Measurements from ENCODE around the gene ERBB4. TPM values are rescaled to one million over a fixed set of nuclear protein-coding genes. Genes with fewer than 3 reads are reported as not detected.

Gene ERBB4
- total RNA-seq, 1 experiment from 2014 or later = 0.15 TPM

DNA sequence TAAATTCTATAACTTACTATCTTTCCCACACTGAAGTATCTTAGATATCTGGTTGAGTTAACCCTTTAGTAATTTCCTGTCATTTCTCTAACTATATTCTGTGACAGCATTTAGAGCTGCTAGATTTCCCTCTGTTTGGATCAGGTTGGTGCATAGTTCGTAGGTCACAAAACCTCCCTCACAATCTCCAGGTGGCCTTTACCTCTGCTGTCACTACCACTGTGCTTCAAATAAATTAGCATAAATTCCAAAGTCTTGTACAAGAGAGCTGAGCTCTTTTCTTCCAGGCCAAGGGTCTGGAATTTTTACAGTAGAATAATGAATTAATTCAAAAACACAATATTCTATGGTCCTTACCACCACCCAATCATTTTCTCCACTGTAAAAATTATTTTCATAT, 739.7 kb downstream of the ERBB4 start:
- ChIA-PET POLR2A (no interaction called here), CTCF (no interaction called here)
- H3K36me3 ChIP-seq (ENCODE audit: control insufficient read depth, insufficient read depth, low read length) = no peaks in the 10 kb centered on the region
- intact Hi-C loops (cut with micrococcal nuclease; ENCODE audit: unreplicated experiment) (no loop called here), in situ Hi-C loops (cut with HindIII; ENCODE audit: low pct_unique_long_range_greater_than_20kb, low sequenced_read_pairs) (no loop called here)
- DNase-seq (ENCODE audit: low read depth, low spot score) (no peak), ATAC-seq (no peak)
- no peaks in the 10 kb centered on the region for H3K27me3 ChIP-seq (ENCODE audit: control insufficient read depth, insufficient read depth, low read length)
- H3K27ac ChIP-seq (ENCODE audit: low read length) = no peak overlapping the region
- H3K4me1 ChIP-seq (ENCODE audit: control insufficient read depth, insufficient read depth, low read length) = no peaks in the 10 kb centered on the region
- BruUV-seq (replicated peaks) = no TSS peak
- no peak for TF ChIP-seq POLR2AphosphoS5 (IDR thresholded peaks at IDR 0.05; ENCODE audit: low read depth, low read length)
- no peak for TF ChIP-seq TCF7L2 (IDR thresholded peaks at IDR 0.05; ENCODE audit: low read depth, low read length)
- TF ChIP-seq, protein P1, sequence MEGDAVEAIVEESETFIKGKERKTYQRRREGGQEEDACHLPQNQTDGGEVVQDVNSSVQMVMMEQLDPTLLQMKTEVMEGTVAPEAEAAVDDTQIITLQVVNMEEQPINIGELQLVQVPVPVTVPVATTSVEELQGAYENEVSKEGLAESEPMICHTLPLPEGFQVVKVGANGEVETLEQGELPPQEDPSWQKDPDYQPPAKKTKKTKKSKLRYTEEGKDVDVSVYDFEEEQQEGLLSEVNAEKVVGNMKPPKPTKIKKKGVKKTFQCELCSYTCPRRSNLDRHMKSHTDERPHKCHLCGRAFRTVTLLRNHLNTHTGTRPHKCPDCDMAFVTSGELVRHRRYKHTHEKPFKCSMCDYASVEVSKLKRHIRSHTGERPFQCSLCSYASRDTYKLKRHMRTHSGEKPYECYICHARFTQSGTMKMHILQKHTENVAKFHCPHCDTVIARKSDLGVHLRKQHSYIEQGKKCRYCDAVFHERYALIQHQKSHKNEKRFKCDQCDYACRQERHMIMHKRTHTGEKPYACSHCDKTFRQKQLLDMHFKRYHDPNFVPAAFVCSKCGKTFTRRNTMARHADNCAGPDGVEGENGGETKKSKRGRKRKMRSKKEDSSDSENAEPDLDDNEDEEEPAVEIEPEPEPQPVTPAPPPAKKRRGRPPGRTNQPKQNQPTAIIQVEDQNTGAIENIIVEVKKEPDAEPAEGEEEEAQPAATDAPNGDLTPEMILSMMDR (IDR thresholded peaks at IDR 0.05) = no peak
- no peak for TF ChIP-seq REST (IDR thresholded peaks at IDR 0.05; ENCODE audit: insufficient read depth in 1 of 2, low read depth in 2 of 2, low read length in 1 of 2)
- no peak for TF ChIP-seq SIN3A (IDR thresholded peaks at IDR 0.05; ENCODE audit: borderline replicate concordance, insufficient read depth, low read depth, low read length)
- no peak overlapping the region for H3K4me3 ChIP-seq (ENCODE audit: low read depth in 2 of 2, low read length in 2 of 2)
- H3K9me3 ChIP-seq (ENCODE audit: control insufficient read depth, insufficient read depth, low read depth, low read length) = no peaks in the 10 kb centered on the region

DNA sequence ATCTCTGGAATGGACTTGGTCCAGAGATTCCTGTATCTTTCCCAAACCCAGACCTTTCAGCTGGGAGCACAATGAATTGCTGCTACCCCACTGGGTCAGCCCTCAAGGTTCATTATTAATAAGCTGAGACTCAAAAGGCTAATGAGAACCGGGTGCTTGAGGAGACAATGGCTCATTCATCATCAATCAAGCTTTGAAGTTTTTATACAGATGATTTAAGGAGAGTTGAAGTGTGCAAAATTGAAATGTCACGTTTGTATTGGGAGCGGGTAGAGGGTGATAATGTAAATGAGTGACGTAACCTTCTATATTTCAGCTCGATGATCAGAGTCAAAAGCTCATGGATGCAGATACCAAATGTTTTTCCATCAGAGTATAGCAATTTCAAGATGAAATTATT, 744.9 kb downstream of the ERBB4 start:
- intact Hi-C loops (cut with micrococcal nuclease; ENCODE audit: unreplicated experiment) = no loop called here
- no peak overlapping the region for H3K4me3 ChIP-seq (ENCODE audit: low read depth in 2 of 2, low read length in 2 of 2)
- BruUV-seq (replicated peaks) = no TSS peak
- POLR2A ChIA-PET = interaction anchor here (0.6 kb wide), 1 partner anchor 721 kb away, joined by 3 read pairs; no protein-coding TSS in a partner anchor
- no peaks in the 10 kb centered on the region for H3K36me3 ChIP-seq (ENCODE audit: control insufficient read depth, insufficient read depth, low read length)
- ATAC-seq = no peak
- TF ChIP-seq, protein P1 (IDR thresholded peaks at IDR 0.05) = no peak
- no peak for TF ChIP-seq SIN3A (IDR thresholded peaks at IDR 0.05; ENCODE audit: borderline replicate concordance, insufficient read depth, low read depth, low read length)
- TF ChIP-seq TCF7L2 (IDR thresholded peaks at IDR 0.05; ENCODE audit: low read depth, low read length) = no peak
- TF ChIP-seq REST (IDR thresholded peaks at IDR 0.05; ENCODE audit: insufficient read depth in 1 of 2, low read depth in 2 of 2, low read length in 1 of 2) = no peak
- TF ChIP-seq POLR2AphosphoS5 (IDR thresholded peaks at IDR 0.05; ENCODE audit: low read depth, low read length) = no peak
- no peaks in the 10 kb centered on the region for H3K4me1 ChIP-seq (ENCODE audit: control insufficient read depth, insufficient read depth, low read length)
- in situ Hi-C loops (cut with HindIII; ENCODE audit: low pct_unique_long_range_greater_than_20kb, low sequenced_read_pairs) = no loop called here
- CTCF ChIA-PET = no interaction called here
- no peak for DNase-seq (ENCODE audit: low read depth, low spot score)
- no peaks in the 10 kb centered on the region for H3K27me3 ChIP-seq (ENCODE audit: control insufficient read depth, insufficient read depth, low read length)
- no peaks in the 10 kb centered on the region for H3K9me3 ChIP-seq (ENCODE audit: control insufficient read depth, insufficient read depth, low read depth, low read length)
- no peak overlapping the region for H3K27ac ChIP-seq (ENCODE audit: low read length)
